Measurements from ENCODE around the gene NEDD4L. TPM values are rescaled to one million over a fixed set of nuclear protein-coding genes. Genes with fewer than 3 reads are reported as not detected.

NEDD4L gene
- total RNA-seq, 1 donor from 2014 or later = 99.5 TPM

GRCh38 chr18:58180738-58181353, 136.8 kb downstream of the NEDD4L start:
- DNase-seq (ENCODE audit: low spot score) = peak; percentile 68

GRCh38 chr18:58181988-58182387, 138.0 kb downstream of the NEDD4L start:
- no peak for DNase-seq (ENCODE audit: low spot score)

- DNase-seq (ENCODE audit: low spot score) = no peak
Measured at GRCh38 chr18:58183226-58183625, 139.2 kb downstream of the NEDD4L start.

- no peak for DNase-seq (ENCODE audit: low spot score)
Measured at GRCh38 chr18:58186258-58186948, 142.4 kb downstream of the NEDD4L start.

GRCh38 chr18:58187674-58188073, 143.6 kb downstream of the NEDD4L start:
- no peak for DNase-seq (ENCODE audit: low spot score)

GRCh38 chr18:58188996-58189395, 145.0 kb downstream of the NEDD4L start:
- no peak for DNase-seq (ENCODE audit: low spot score)

GRCh38 chr18:58190842-58191530, 147.0 kb downstream of the NEDD4L start:
- no peak for DNase-seq (ENCODE audit: low spot score)

GRCh38 chr18:58191626-58192025, 147.6 kb downstream of the NEDD4L start:
- no peak for DNase-seq (ENCODE audit: low spot score)

GRCh38 chr18:58192519-58192918, 148.5 kb downstream of the NEDD4L start:
- no peak for DNase-seq (ENCODE audit: low spot score)

GRCh38 chr18:58194028-58194427, 150.0 kb downstream of the NEDD4L start:
- DNase-seq (ENCODE audit: low spot score) = no peak

- no peak for DNase-seq (ENCODE audit: low spot score)
Measured at GRCh38 chr18:58195278-58195765, 151.3 kb downstream of the NEDD4L start.

GRCh38 chr18:58196164-58196563, 152.1 kb downstream of the NEDD4L start:
- DNase-seq (ENCODE audit: low spot score) = no peak

GRCh38 chr18:58196881-58197872, 153.2 kb downstream of the NEDD4L start:
- DNase-seq (ENCODE audit: low spot score) = no peak

GRCh38 chr18:58201268-58201667, 157.2 kb downstream of the NEDD4L start:
- no peak for DNase-seq (ENCODE audit: low spot score)

GRCh38 chr18:58201733-58202730, 158.0 kb downstream of the NEDD4L start:
- no peak for DNase-seq (ENCODE audit: low spot score)

- DNase-seq (ENCODE audit: low spot score) = no peak
Measured at GRCh38 chr18:58204776-58205442, 160.9 kb downstream of the NEDD4L start.

GRCh38 chr18:58205443-58206160, 161.6 kb downstream of the NEDD4L start:
- no peak for DNase-seq (ENCODE audit: low spot score)

- no peak for DNase-seq (ENCODE audit: low spot score)
Measured at GRCh38 chr18:58207520-58208152, 163.6 kb downstream of the NEDD4L start.

All from mucosa of gallbladder (tissue), 1 donor.